Kidney (tissue), 14 donors: ENCODE results near the gene NOL4L. TPM values are rescaled to one million over a fixed set of nuclear protein-coding genes. Genes with fewer than 3 reads are reported as not detected.

Source experiments
- DNase-seq, 5 donors: peaks; one replicate each; pipeline ENCODE4 v3.0.0-alpha.2; 2013 to 2020
- FAIRE-seq: peaks from 2 replicates; lab custom pipeline; 2012; peaks lifted over from hg19 to GRCh38; lab: Jason Lieb, UNC
- H3K27ac ChIP-seq, 2 donors: one replicate each; pipeline ENCODE4 v1.7.0; 2013; ENCODE audit warnings: low read depth in 2 of 2, low read length in 2 of 2, inconsistent platforms in 1 of 2
- H3K27me3 ChIP-seq: one replicate; pipeline ENCODE4 v1.7.1; 2013; ENCODE audit warnings: low read length, inconsistent platforms; ENCODE audit not compliant: control insufficient read depth, insufficient read depth
- H3K36me3 ChIP-seq, 3 donors: one replicate each; pipeline versions ENCODE4 v1.7.0 to v1.7.1; 2013; ENCODE audit warnings: low read length in 3 of 3, control low read depth in 1 of 3, inconsistent platforms in 1 of 3; ENCODE audit not compliant: insufficient read depth in 3 of 3, control insufficient read depth in 2 of 3
- H3K4me1 ChIP-seq, 3 donors: one replicate each; pipeline versions ENCODE4 v1.7.0 to v1.7.1; 2013; ENCODE audit warnings: low read length in 3 of 3, inconsistent platforms in 1 of 3, low read depth in 1 of 3; ENCODE audit not compliant: control insufficient read depth in 2 of 3, insufficient read depth in 2 of 3
- H3K4me3 ChIP-seq, 3 donors: one replicate each; pipeline versions ENCODE4 v1.7.0 to v1.8.1; 2013; ENCODE audit warnings: low read length in 3 of 3, control low read depth in 1 of 3, inconsistent platforms in 1 of 3
- H3K9ac ChIP-seq, 3 donors: one replicate each; pipeline versions ENCODE4 v1.7.0 to v1.7.1; 2013; ENCODE audit warnings: low read length in 3 of 3, control low read depth in 1 of 3, inconsistent platforms in 1 of 3
- H3K9me3 ChIP-seq, 3 donors: one replicate each; pipeline versions ENCODE4 v1.7.0 to v1.7.1; 2013; ENCODE audit warnings: low read length in 3 of 3, control low read depth in 1 of 3, inconsistent platforms in 1 of 3; ENCODE audit not compliant: control insufficient read depth in 2 of 3, insufficient read depth in 1 of 3
- intact Hi-C: fragments of 100-400 bp; cut with DNase I; formaldehyde crosslinking; loops from one replicate; pipeline ENCODE4 v1.11.1; 2022
- polyA plus RNA-seq: library from polyadenylated mRNA; stranded (reverse); fragments of 350-450 nt; fragmentation: Illumina TruSeq; extraction: RNeasy Lipid Tissue Mini Kit (QIAGEN cat#74804); gene quantifications from one replicate; pipeline ENCODE4 v1.2.3, GENCODE V29; 2014; ENCODE audit warnings: low read depth, low replicate concordance; ENCODE audit not compliant: insufficient read depth
- total RNA-seq: library from RNA; stranded (reverse); fragmentation: NEBNext Ultra II Directional; extraction: Animal tissue kit (Norgen Biotek cat#: 25700); gene quantifications from one replicate; pipeline ENCODE4 v1.2.1, GENCODE V29; 2021
- TF ChIP-seq, protein P1 (sequence below): IDR thresholded peaks from 3 replicates; pipeline ENCODE4 v1.5.1; 2012; ENCODE audit warnings: mild to moderate bottlenecking, moderate library complexity, borderline replicate concordance; ENCODE audit not compliant: insufficient read depth; ENCODE audit errors: extremely low read depth
- donor health status: control.
- donor health status: control.
- donor health status: control.
- donor health status: control.
- donor health status: control.
- donor health status: DM: yes; HTN: yes; CAD: no.
- donor health status: Normal renal cell carcinoma (clear cell type).

The NOL4L gene
- total and polyA plus RNA-seq, 2 donors from 2014 or later, result 14.1 to 19.4 TPM

DNA sequence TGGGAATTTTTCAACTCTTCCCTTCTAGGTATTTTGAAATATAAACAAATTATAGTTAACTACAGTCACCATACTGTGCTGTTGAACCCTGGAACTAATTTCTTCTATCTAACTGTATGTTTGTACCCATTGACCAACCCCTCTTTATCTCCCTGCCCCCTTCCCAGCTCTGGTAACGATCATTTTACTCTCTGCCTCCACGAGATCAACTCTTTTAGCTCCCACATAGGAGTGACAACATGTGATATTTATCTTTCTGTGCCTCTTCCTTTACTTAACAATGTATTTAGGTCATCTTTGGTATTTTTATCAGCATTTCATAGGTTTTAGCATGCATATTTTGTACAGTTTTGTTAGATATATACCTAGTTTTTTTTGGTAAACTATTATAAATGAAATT, 181.1 kb downstream of the NOL4L start:
- H3K4me3 ChIP-seq, result no peak overlapping the region
- H3K27me3 ChIP-seq, result no peaks in the 10 kb centered on the region
- intact Hi-C loops, result no loop called here
- TF ChIP-seq, protein P1, sequence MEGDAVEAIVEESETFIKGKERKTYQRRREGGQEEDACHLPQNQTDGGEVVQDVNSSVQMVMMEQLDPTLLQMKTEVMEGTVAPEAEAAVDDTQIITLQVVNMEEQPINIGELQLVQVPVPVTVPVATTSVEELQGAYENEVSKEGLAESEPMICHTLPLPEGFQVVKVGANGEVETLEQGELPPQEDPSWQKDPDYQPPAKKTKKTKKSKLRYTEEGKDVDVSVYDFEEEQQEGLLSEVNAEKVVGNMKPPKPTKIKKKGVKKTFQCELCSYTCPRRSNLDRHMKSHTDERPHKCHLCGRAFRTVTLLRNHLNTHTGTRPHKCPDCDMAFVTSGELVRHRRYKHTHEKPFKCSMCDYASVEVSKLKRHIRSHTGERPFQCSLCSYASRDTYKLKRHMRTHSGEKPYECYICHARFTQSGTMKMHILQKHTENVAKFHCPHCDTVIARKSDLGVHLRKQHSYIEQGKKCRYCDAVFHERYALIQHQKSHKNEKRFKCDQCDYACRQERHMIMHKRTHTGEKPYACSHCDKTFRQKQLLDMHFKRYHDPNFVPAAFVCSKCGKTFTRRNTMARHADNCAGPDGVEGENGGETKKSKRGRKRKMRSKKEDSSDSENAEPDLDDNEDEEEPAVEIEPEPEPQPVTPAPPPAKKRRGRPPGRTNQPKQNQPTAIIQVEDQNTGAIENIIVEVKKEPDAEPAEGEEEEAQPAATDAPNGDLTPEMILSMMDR, result no peak
- H3K9ac ChIP-seq, result no peak overlapping the region
- no peak for DNase-seq
- FAIRE-seq, result no peak
- H3K4me1 ChIP-seq, result peaks cover 0 to 5% (median 0%) of the 10 kb centered on the region in 3 donors
- no peak overlapping the region for H3K27ac ChIP-seq
- H3K9me3 ChIP-seq, result no peaks in the 10 kb centered on the region
- peaks cover 0 to 3% (median 0%) of the 10 kb centered on the region in 3 donors for H3K36me3 ChIP-seq

DNA sequence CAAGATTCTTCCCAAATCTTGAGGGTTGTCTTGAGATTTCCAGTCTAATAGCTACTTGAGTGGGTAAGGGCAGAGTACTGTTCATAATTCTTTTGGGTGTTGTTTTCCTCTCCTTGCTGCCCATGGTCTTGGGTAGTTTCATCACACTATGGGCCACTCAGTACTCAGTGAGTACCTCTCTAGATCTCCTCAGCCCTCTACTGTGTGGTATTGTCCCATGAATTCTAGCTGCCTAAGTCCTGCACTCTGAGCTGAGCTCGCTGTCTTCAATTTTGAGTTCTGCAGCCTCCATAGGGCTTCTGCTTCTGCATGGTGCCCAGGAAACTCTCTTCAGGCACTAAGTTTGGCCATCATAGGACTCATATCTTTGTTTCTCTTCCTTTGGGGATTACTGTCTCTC, 184.7 kb downstream of the NOL4L start:
- intact Hi-C loops, result no loop called here
- TF ChIP-seq, protein P1, result no peak
- no peak for DNase-seq
- peaks cover 0 to 5% (median 0%) of the 10 kb centered on the region in 3 donors for H3K4me1 ChIP-seq
- H3K27me3 ChIP-seq, result no peaks in the 10 kb centered on the region
- H3K9me3 ChIP-seq, result no peaks in the 10 kb centered on the region
- H3K4me3 ChIP-seq, result no peak overlapping the region
- peaks cover 0 to 3% (median 0%) of the 10 kb centered on the region in 3 donors for H3K36me3 ChIP-seq
- no peak for FAIRE-seq
- H3K27ac ChIP-seq, result no peak overlapping the region
- no peak overlapping the region for H3K9ac ChIP-seq

DNA sequence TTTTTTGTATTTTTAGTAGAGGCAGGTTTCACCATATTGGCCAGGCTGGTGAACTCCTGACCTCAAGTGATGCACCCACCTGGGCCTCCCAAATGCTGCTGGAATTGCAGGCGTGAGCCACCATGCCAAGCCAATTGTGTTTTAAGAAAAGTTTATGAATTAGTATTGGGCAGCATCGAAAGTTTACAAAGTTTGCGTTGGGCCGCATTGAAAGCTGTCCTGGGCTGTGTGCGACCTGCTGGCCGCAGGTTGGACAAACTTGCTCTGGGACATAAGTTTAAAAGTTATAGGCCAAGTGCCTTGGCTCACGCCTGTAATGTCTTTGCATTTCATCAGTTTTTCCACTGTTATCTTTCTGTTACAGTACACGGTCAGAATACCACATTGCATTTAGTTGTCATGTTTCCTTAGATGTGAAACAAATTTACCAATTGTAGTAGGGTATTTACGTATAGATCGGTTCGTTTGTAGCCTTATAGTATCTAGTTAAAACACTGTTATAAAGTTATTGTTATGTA, 187.5 kb downstream of the NOL4L start:
- Histone ChIP-seq H3K4me1 (no peaks in the 10 kb centered on the region), H3K36me3 (peaks cover 0 to 3% (median 0%) of the 10 kb centered on the region in 3 donors), H3K4me3 (no peak overlapping the region), H3K9ac (no peak overlapping the region), H3K9me3 (no peaks in the 10 kb centered on the region), H3K27ac (no peak overlapping the region), H3K27me3 (no peaks in the 10 kb centered on the region)
- TF ChIP-seq, protein P1, result no peak
- intact Hi-C loops, result no loop called here
- FAIRE-seq (no peak), DNase-seq (no peak)
